HG02970 (cell line): ENCODE measurements around the gene MAGEH1.

Experiments used
- ATAC-seq: cut with Tn5 transposase; IDR thresholded peaks from one replicate; pipeline ENCODE4 v1.9.1; 2021; ENCODE audit warnings: mild to moderate bottlenecking, moderate library complexity, moderate number of reproducible peaks; ENCODE audit not compliant: unreplicated experiment, low FRiP score

Gene MAGEH1

GRCh38 chrX:55489314-55490009 is 37.5 kb downstream of the MAGEH1 start, which contains the start of gene USP51:
USP51 (minus strand) TSS chrX:55489848; CDS start chrX:55488939, 909 bp downstream.
- ATAC-seq = peak; percentile 37

DNA sequence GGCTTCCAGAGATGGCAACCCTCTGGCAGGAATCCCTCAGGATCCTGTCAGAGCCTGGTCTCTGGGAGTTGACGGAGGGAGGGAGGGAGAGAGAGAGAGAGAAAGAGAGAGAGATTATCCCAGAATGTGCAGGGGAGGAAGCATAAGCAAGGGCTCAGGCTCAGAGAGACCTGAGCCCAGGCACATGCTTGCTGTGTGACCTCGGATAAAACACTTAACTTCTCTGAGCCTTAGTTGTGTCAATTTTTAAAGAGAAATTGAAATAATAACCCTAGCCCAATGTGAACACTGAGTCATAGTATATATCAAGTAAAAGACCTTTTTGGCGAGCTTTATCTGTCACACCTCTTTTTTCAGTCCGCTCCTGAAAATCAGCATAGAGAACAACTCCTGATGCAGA is 38.2 kb downstream of the MAGEH1 start:
- ATAC-seq = no peak

GRCh38 chrX:55490974-55491373 is 39.0 kb downstream of the MAGEH1 start:
- ATAC-seq = no peak
